GM12872 (cell line): ENCODE data around the gene LYPD6B.

ENCODE experiments used
- CTCF ChIP-seq: IDR thresholded peaks from 3 replicates; pipeline ENCODE4 v1.5.1; 2011; ENCODE audit warnings: low read depth, mild to moderate bottlenecking, low read length, moderate library complexity; ENCODE audit not compliant: insufficient read depth

LYPD6B gene

DNA sequence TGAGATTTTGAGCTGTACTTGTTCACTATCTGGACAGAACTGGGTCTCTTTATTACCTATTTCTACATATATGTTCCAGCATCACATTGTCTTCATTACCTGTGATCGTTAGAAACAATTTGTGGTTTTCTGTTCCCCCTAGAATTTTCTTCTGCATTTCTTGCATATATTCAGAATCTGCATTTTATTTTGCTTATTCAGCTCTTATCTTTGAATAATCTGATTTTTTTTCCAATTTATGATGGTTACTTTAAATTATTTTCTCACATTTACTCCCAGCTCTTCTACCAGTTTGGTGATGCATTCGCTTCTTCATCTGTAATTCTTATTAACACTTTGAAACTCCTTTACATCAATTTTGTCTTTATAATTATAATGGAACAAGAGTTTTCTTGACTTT lies 55.1 kb downstream of the LYPD6B start:
- TF ChIP-seq CTCF = no peak

DNA sequence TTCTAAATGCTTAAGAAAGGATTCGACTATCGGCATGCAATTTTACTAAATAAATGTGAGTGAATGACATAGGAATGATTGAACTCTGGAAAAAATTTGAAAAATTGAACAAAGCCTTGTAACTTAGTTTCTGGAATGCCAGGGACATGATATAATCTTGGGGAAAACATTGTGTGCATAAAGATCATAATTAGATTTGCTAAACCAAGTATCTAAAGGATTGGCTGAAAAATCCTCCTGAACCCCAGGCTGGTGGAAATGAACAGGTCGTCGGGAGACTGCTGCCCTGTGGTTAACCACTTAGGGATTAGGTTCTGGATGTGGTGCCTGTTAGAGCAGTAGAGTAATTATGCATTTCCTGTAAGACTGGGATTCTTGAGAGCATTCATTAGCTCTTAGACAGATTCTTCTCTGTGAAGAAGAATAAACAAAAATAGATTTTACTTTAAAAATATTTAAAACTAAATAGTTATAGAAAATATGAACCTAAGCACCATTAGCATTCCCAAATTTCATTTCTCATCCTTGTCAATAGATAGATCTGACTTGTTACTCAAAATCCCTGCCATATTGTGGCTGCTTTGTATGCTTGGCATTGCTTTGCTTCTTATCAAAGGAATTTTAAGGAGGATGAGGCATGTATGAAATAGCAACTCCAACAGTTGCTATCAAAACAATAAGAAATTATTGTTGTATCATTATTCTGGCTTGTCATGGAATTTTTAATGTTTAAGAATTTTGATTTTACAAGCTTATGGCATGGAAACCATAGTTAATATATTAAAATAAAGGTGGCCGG lies 55.9 kb downstream of the LYPD6B start:
- TF ChIP-seq CTCF = no peak

DNA sequence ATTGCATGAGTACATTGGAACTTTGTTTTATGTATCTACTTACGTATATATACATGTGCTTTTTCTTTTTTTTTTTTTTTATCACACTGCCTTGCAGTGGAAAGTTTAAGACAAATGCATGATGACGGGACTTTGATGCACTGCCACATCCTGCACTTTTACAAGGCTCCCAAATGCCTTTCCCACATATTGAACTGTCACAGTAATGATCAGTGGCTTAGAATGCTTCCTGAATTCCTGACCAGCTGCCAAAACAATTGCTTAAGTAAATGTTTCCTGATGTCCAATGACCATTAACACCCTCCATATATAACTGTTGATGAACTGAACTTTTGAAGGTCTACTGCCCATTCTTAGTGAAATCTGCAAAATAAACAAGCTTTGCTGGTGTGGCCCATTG lies 60.2 kb downstream of the LYPD6B start:
- no peak for TF ChIP-seq CTCF

GRCh38 chr2:149099298-149099697 lies 60.8 kb downstream of the LYPD6B start:
- no peak for TF ChIP-seq CTCF

DNA sequence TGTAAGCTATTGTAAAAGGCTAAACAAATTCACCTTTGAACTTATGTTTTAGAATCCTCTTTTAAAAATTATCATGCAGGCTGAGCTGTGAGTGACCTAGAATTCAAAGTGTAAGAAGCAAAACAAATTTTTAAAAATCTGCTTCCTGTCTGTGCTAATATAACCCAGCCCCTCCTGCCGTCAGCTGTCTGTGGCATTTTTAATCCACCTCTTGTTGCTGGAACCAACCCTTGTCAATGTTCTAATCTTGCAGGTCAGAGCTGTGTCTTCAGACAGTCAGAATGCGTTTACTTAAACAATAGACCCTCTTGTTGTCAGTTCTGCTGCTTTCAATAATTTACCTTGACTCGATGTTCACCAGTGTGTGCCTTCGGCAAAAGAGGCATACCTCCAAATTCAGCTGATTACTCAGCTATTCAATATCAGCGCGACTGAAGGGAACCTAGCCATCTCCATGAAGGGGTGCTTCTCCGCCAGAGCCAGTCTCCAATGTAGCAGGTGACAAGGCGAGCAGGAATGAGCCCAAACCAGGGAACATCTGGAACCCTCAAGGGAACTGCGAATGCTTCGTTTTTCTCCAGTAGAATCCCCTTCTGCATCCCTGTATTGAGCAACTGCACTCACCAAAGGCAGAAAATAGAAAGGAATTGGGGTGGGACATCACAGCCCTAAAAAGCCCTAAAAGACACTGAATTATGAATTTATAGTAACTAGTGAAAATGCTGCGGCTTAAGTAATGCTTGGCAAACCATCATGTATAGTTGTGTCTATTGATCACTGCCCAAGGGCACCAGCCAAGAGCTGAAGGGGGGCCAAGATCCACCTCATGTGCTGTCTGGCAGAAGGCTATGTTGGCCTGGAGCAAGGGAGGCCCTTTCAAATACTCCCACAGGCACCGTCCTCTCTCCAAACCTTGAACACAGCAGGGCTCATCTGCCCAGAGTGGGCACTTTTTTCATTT lies 62.5 kb downstream of the LYPD6B start:
- no peak for TF ChIP-seq CTCF

- TF ChIP-seq CTCF = no peak
Observed at GRCh38 chr2:149101818-149102217, 63.3 kb downstream of the LYPD6B start.

- TF ChIP-seq CTCF = no peak
Observed at GRCh38 chr2:149103081-149103620, 64.7 kb downstream of the LYPD6B start.
